C4-2B (cell line): ENCODE data around the gene MRNIP.

Experiments used
- H3K27ac ChIP-seq: fragments of 450-650 bp; 2 replicates; pipeline ENCODE4 v1.5.1; 2017
- CTCF ChIP-seq: fragments of 450-650 bp; conservative IDR thresholded peaks from 2 replicates; pipeline ENCODE4 v1.5.1; 2017; ENCODE audit warnings: mild to moderate bottlenecking
- ZFX ChIP-seq: fragments of 450-650 bp; IDR thresholded peaks from 2 replicates; pipeline ENCODE4 v1.6.1; 2017

MRNIP gene

DNA sequence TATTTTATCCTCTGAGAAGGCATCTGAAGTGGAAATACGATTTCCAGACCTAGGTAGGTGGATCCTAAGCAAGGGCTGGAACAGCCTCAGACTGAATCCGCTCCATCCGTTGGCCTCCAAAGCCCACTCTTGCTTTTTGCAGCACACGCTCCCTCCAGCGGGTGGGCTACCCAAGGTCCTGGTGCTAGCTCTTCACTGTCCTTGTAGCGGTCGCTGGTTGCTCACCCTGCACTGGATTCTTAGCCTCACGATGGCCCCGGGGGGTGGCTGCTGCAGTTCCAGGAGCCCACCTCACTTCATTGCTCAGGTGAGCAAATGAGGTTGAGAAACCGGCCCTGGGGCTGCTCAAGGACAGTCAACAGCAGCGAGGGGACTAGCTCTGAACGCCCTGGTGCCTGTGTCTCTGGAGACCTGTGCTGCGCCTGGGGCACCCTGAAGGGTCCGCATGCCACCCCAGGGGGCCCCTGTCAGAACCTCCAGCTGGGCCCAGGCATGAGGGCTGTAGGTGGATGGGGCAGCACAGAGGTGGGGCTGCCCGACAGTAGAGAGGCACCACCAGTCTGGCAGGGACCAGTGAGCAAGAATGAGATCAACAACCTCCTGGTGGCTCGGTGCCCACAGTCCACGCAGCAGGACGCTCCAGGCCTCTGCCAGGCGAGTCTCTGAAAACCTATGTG lies 56.3 kb downstream of the MRNIP start:
- no peak for TF ChIP-seq CTCF
- no peak for TF ChIP-seq ZFX
- no peak overlapping the region for H3K27ac ChIP-seq

DNA sequence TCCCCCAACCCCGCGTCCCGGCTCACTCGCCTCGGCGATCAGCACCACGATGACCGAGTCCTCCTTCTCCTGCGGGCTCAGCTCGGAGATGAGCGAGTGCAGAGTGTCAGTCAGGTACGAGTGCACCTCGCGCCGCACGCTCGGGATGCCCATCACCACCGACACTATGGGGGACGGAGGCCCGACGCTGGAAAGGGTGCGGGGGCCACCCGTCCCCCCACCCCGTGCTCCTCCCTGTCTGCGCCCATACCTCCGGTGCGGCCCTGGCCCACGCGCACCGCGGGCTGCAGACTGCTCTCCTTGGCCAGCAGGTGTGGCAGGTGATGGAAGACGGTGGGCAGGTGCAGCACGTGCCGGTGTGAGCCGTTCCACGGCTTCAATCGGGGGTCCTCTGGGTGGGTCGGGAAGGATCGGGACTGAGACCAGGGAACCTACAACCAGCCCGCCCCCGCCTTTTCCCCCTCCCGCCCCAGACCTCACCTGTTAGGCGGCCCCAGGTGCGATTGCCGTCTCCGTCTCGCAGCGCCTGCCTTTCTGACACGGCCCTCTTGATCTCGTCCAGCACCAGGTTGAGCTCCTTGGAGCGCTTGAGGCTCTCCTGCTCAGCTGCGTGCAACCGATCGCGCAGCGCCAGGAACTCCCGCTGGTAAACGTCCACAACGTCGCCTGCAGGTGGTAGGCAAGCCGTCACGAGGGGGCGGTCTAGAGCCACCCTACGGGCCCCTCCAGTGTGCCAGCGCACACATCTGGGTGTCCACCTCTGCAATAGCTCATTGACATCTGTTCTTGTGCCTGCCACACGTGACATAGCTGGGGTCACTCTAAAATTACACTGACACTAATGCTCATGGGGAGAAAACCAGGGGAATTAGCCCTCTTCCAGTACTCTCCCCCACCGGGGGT lies 57.1 kb downstream of the MRNIP start:
- TF ChIP-seq CTCF (no peak; the same call in 1 of the 2 replicates), ZFX (no peak)
- no peak overlapping the region for H3K27ac ChIP-seq

GRCh38 chr5:179800696-179801201 lies 57.9 kb downstream of the MRNIP start:
- TF ChIP-seq ZFX (no peak), CTCF (no peak)
- H3K27ac ChIP-seq = no peak overlapping the region

- H3K27ac ChIP-seq = no peak overlapping the region
- no peak for TF ChIP-seq CTCF
- no peak for TF ChIP-seq ZFX
Measured at GRCh38 chr5:179800071-179800695, 58.4 kb downstream of the MRNIP start.

GRCh38 chr5:179799644-179799973 lies 59.0 kb downstream of the MRNIP start:
- no peak for TF ChIP-seq ZFX
- no peak for TF ChIP-seq CTCF
- H3K27ac ChIP-seq = no peak overlapping the region

DNA sequence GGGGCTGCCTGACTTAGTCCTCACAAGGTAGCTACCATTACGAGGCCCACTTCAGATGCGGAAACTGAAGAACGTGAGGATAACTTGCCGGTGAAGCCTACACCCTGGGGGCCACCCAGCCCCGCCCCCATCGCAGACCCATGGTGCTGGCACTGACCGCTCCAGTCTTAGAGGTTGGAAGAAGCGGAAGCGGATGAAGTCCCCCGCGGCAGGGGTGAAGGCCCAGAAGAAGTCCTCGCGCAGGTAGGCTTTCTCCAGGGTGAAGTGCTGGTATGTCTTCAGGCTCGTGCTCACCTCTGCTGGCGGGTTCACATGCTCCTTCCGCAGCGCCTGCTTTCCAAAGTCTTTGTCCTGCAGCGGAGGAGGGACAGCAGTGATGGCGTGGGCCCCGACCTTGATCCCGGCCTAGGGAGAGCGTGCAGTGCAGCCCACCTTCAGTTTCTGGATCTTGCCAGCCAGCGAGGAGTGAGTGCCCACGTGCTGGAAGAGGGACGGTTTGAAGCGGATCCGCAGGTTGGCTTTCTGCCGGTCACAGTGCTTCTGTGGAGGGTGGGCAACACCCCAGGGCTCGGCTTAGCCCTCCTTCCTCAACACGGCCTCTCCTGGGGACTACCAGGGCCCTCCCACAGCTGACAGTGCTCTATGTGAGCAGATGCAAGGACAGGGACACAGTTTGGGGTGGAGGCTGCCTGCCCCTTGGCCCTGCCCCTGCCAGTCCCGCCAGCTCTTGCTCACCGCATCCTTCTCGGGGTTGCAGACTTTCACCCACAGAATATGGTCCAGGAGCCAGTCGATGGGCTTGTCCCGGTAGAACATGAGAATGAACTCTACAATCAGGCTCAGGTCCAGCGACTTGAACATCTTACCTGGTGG lies 59.6 kb downstream of the MRNIP start:
- H3K27ac ChIP-seq = no peak overlapping the region
- TF ChIP-seq CTCF = no peak
- TF ChIP-seq ZFX = no peak
